ENCODE measurements around the gene CMC4. TPM values are rescaled to one million over a fixed set of nuclear protein-coding genes. Genes with fewer than 3 reads are reported as not detected.

CMC4 gene
- total and polyA plus RNA-seq, 2 of the 4 experiments (the other 2 are of a cell fraction): 6.4 to 8.4 TPM

Other genes with a start within 250 kb of the CMC4 start
- not detected in 2 replicates for gene SMIM9, start 236.5 kb downstream of the CMC4 start, total RNA-seq (2012; rRNA removed)
- not detected in 2 replicates for gene SMIM9, start 236.5 kb downstream of the CMC4 start, polyA plus RNA-seq (2012; rRNA removed)
- 0.54 and 1.1 TPM in 2 replicates for gene F8A1, start 184.8 kb downstream of the CMC4 start, total RNA-seq (2012; rRNA removed)
- gene F8A1, start 184.8 kb downstream of the CMC4 start, polyA plus RNA-seq (2012; rRNA removed): 7.7 and 8.3 TPM in 2 replicates
- 1.1 and 1.4 TPM in 2 replicates for gene F8, start 48.4 kb downstream of the CMC4 start, total RNA-seq (2012; rRNA removed)
- gene F8, start 48.4 kb downstream of the CMC4 start, polyA plus RNA-seq (2012; rRNA removed): 1.1 and 1.5 TPM in 2 replicates
- gene FUNDC2, start 44.3 kb downstream of the CMC4 start, total RNA-seq (2012; rRNA removed): 35.0 and 42.5 TPM in 2 replicates
- 51.7 and 52.3 TPM in 2 replicates for gene FUNDC2, start 44.3 kb downstream of the CMC4 start, polyA plus RNA-seq (2012; rRNA removed)
- 0.54 and 0.56 TPM in 2 replicates for gene MTCP1, start within 50 bp of the CMC4 start, total RNA-seq (2012; rRNA removed)
- gene MTCP1, start within 50 bp of the CMC4 start, polyA plus RNA-seq (2012; rRNA removed): 4.2 and 4.9 TPM in 2 replicates
- gene BRCC3, start 372 bp upstream of the CMC4 start, total RNA-seq (2012; rRNA removed): 20.8 and 24.7 TPM in 2 replicates
- gene BRCC3, start 372 bp upstream of the CMC4 start, polyA plus RNA-seq (2012; rRNA removed): 13.5 and 14.4 TPM in 2 replicates
- gene VBP1, start 145.3 kb upstream of the CMC4 start, total RNA-seq (2012; rRNA removed): 42.3 and 75.3 TPM in 2 replicates
- 24.7 and 30.8 TPM in 2 replicates for gene VBP1, start 145.3 kb upstream of the CMC4 start, polyA plus RNA-seq (2012; rRNA removed)
- gene RAB39B, start 193.4 kb upstream of the CMC4 start, total RNA-seq (2012; rRNA removed): 0.54 and 0.56 TPM in 2 replicates
- gene RAB39B, start 193.4 kb upstream of the CMC4 start, polyA plus RNA-seq (2012; rRNA removed): 0.23 and 0.29 TPM in 2 replicates